WERI-Rb-1 (cell line): Measurements from ENCODE around the gene BMAL1.

Experiments
- DNase-seq: peaks from one replicate; pipeline ENCODE4 v3.0.0-alpha.2; 2020
- H3K27ac ChIP-seq: fragments of 250-450 bp; sonication (Bioruptor Pico); 2 replicates; pipeline ENCODE4 v1.5.1; 2020; ENCODE audit warnings: mild to moderate bottlenecking, moderate library complexity
- H3K27me3 ChIP-seq: fragments of 250-450 bp; sonication (Bioruptor Pico); 2 replicates; pipeline ENCODE4 v1.5.1; 2021; ENCODE audit warnings: mild to moderate bottlenecking, low read depth, moderate library complexity; ENCODE audit not compliant: insufficient read depth, severe bottlenecking
- H3K36me3 ChIP-seq: fragments of 250-450 bp; sonication (Bioruptor Pico); 2 replicates; pipeline ENCODE4 v1.5.1; 2020; ENCODE audit warnings: mild to moderate bottlenecking, moderate library complexity
- H3K4me3 ChIP-seq: 2 replicates; pipeline ENCODE4 v1.5.1; 2011; ENCODE audit warnings: low read depth, mild to moderate bottlenecking, control low read depth, low read length
- H3K9me3 ChIP-seq: fragments of 250-450 bp; sonication (Bioruptor Pico); 2 replicates; pipeline ENCODE4 v1.5.1; 2021; ENCODE audit warnings: mild to moderate bottlenecking, moderate library complexity; ENCODE audit not compliant: severe bottlenecking
- CTCF ChIP-seq: IDR thresholded peaks from 2 replicates; pipeline ENCODE4 v1.5.1; 2011; ENCODE audit warnings: low read depth, mild to moderate bottlenecking, control low read depth, inconsistent platforms, low read length

The BMAL1 gene

GRCh38 chr11:13308704-13309103 is 31.1 kb downstream of the BMAL1 start:
- H3K27ac ChIP-seq, result no peak overlapping the region
- H3K27me3 ChIP-seq, result no peaks in the 10 kb centered on the region
- TF ChIP-seq CTCF, result no peak
- no peak overlapping the region for H3K4me3 ChIP-seq
- no peaks in the 10 kb centered on the region for H3K36me3 ChIP-seq
- no peaks in the 10 kb centered on the region for H3K9me3 ChIP-seq
- no peak for DNase-seq

- no peaks in the 10 kb centered on the region for H3K9me3 ChIP-seq
- no peak overlapping the region for H3K27ac ChIP-seq
- no peak for TF ChIP-seq CTCF
- no peaks in the 10 kb centered on the region for H3K36me3 ChIP-seq
- H3K27me3 ChIP-seq, result no peaks in the 10 kb centered on the region
- DNase-seq, result no peak
- H3K4me3 ChIP-seq, result no peak overlapping the region
Observed at GRCh38 chr11:13309156-13309555, 31.6 kb downstream of the BMAL1 start.

GRCh38 chr11:13310443-13310842 is 32.9 kb downstream of the BMAL1 start:
- Histone ChIP-seq H3K27ac (no peak overlapping the region), H3K36me3 (no peaks in the 10 kb centered on the region; the same call in 1 of the 2 replicates), H3K4me3 (no peak overlapping the region), H3K9me3 (no peaks in the 10 kb centered on the region), H3K27me3 (no peaks in the 10 kb centered on the region)
- no peak for TF ChIP-seq CTCF
- DNase-seq, result no peak

GRCh38 chr11:13311570-13311969 is 34.0 kb downstream of the BMAL1 start:
- Histone ChIP-seq H3K27ac (no peak overlapping the region), H3K27me3 (no peaks in the 10 kb centered on the region), H3K4me3 (no peak overlapping the region), H3K36me3 (no peaks in the 10 kb centered on the region; the same call in 1 of the 2 replicates), H3K9me3 (no peaks in the 10 kb centered on the region)
- no peak for TF ChIP-seq CTCF
- DNase-seq, result no peak

GRCh38 chr11:13313005-13313819 is 35.6 kb downstream of the BMAL1 start:
- no peak for TF ChIP-seq CTCF
- DNase-seq, result no peak
- no peak overlapping the region for H3K4me3 ChIP-seq
- H3K9me3 ChIP-seq, result no peaks in the 10 kb centered on the region
- H3K36me3 ChIP-seq, result no peaks in the 10 kb centered on the region; the same call in 1 of the 2 replicates
- no peaks in the 10 kb centered on the region for H3K27me3 ChIP-seq
- no peak overlapping the region for H3K27ac ChIP-seq
